PC-9 (cell line): Measurements from ENCODE around the gene SHANK1. TPM values are rescaled to one million over a fixed set of nuclear protein-coding genes. Genes with fewer than 3 reads are reported as not detected.

Source experiments
- BruUV-seq: library from RNA; stranded (reverse); fragments of 400-500 nt; replicated peaks from 2 replicates; lab custom pipeline; 2021; lab: Mats Ljungman, UMichigan
- CTCF ChIA-PET: fragments of 300-600 bp; sonication (Branson Sonifier 250); formaldehyde crosslinking; loops from one replicate; lab custom pipeline; 2022; ENCODE audit warnings: antibody characterized with exemption; lab: Charles Lee
- POLR2A ChIA-PET: fragments of 300-600 bp; sonication (Branson Sonifier 250); formaldehyde crosslinking; loops from one replicate; lab custom pipeline; 2022; ENCODE audit warnings: antibody characterized with exemption; ENCODE audit not compliant: unreplicated experiment; lab: Charles Lee
- DNase-seq, 2 experiments: peaks; one replicate each; pipeline versions ENCODE4 v3.0.0 to v3.0.0-alpha.2; 2015 to 2022; ENCODE audit warnings: mixed read lengths in 1 of 2
- H2AFZ ChIP-seq: fragments of 200-600 bp; sonication (generic); 2 replicates; pipeline ENCODE4 v1.8.1; 2017; ENCODE audit warnings: antibody characterized with exemption
- H3F3A ChIP-seq: fragments of 200-600 bp; sonication (generic); 2 replicates; pipeline ENCODE4 v1.8.1; 2017; ENCODE audit warnings: antibody characterized with exemption, mild to moderate bottlenecking, low read depth; ENCODE audit not compliant: insufficient read depth
- H3K27ac ChIP-seq: fragments of 200-600 bp; sonication (generic); 2 replicates; pipeline ENCODE4 v1.6.1; 2016; ENCODE audit warnings: mixed run types
- H3K27me3 ChIP-seq: fragments of 200-600 bp; sonication (generic); 2 replicates; pipeline ENCODE4 v1.6.1; 2016; ENCODE audit warnings: low read depth, mixed run types; ENCODE audit not compliant: insufficient read depth
- H3K36me3 ChIP-seq: fragments of 200-600 bp; sonication (generic); 2 replicates; pipeline ENCODE4 v1.6.1; 2016; ENCODE audit warnings: low read depth, mixed run types
- H3K4me1 ChIP-seq: fragments of 200-600 bp; sonication (generic); replicated peaks from 2 replicates; pipeline ENCODE4 v1.6.1; 2016; ENCODE audit warnings: mixed run types; ENCODE audit not compliant: insufficient read depth
- H3K4me2 ChIP-seq: fragments of 200-600 bp; sonication (generic); 2 replicates; pipeline ENCODE4 v1.6.1; 2017; ENCODE audit warnings: mixed run types
- H3K4me3 ChIP-seq: fragments of 200-600 bp; sonication (generic); 2 replicates; pipeline ENCODE4 v1.6.1; 2016; ENCODE audit warnings: mixed run types
- H3K79me2 ChIP-seq: fragments of 200-600 bp; sonication (generic); 2 replicates; pipeline ENCODE4 v1.6.1; 2017; ENCODE audit warnings: low read depth, mixed run types
- H3K9me2 ChIP-seq: fragments of 200-600 bp; sonication (generic); 2 replicates; pipeline ENCODE4 v1.8.1; 2017; ENCODE audit warnings: mild to moderate bottlenecking; ENCODE audit not compliant: insufficient read depth
- H3K9me3 ChIP-seq: fragments of 200-600 bp; sonication (generic); 2 replicates; pipeline ENCODE4 v1.8.1; 2016; ENCODE audit warnings: low read depth; ENCODE audit not compliant: insufficient read depth
- H4K20me1 ChIP-seq: fragments of 200-600 bp; sonication (generic); 2 replicates; pipeline ENCODE4 v1.8.1; 2017; ENCODE audit not compliant: insufficient read depth
- CTCF ChIP-seq: fragments of 200-600 bp; sonication (generic); conservative IDR thresholded peaks from 2 replicates; pipeline ENCODE4 v1.6.1; 2017; ENCODE audit warnings: mixed run types, antibody characterized with exemption, mild to moderate bottlenecking, moderate library complexity
- EZH2 ChIP-seq: fragments of 200-600 bp; sonication (generic); IDR thresholded peaks from 2 replicates; pipeline ENCODE4 v1.8.0; 2017; ENCODE audit warnings: antibody characterized with exemption, low read depth
- intact Hi-C: fragments of 100-400 bp; cut with micrococcal nuclease; formaldehyde crosslinking; loops from one replicate; pipeline ENCODE4 v1.10.0; 2022; ENCODE audit not compliant: unreplicated experiment
- total RNA-seq: library from RNA; stranded (reverse); gene quantifications from 2 replicates; pipeline ENCODE4 v1.2.3, GENCODE V29; 2021

The SHANK1 gene
- total RNA-seq, 1 experiment from 2014 or later = not detected

- Histone ChIP-seq H3K9me2 (no peaks in the 10 kb centered on the region), H3K4me3 (no peak overlapping the region), H3K9me3 (no peaks in the 10 kb centered on the region; the same call in 1 of the 2 replicates), H3K79me2 (no peaks in the 10 kb centered on the region), H3K27ac (no peak overlapping the region), H3K27me3 (peaks cover 92% of the 10 kb centered on the region), H3F3A (no peaks in the 10 kb centered on the region), H4K20me1 (no peaks in the 10 kb centered on the region), H3K36me3 (no peaks in the 10 kb centered on the region), H3K4me2 (no peak overlapping the region), H2AFZ (no peak overlapping the region), H3K4me1 (no peaks in the 10 kb centered on the region)
- DNase-seq = no peak
- no TSS peak for BruUV-seq
- TF ChIP-seq EZH2 (no peak), CTCF (no peak)
- intact Hi-C loops = no loop called here
- CTCF ChIA-PET = no interaction called here
- POLR2A ChIA-PET = no interaction called here
Observed at GRCh38 chr19:50652722-50653121, 66.9 kb downstream of the SHANK1 start.

GRCh38 chr19:50651174-50651573 is 68.4 kb downstream of the SHANK1 start:
- no peaks in the 10 kb centered on the region for H3K4me1 ChIP-seq
- H3K27ac ChIP-seq = no peak overlapping the region
- H2AFZ ChIP-seq = no peak overlapping the region
- POLR2A ChIA-PET = no interaction called here
- H3K9me2 ChIP-seq = no peaks in the 10 kb centered on the region
- no peak for DNase-seq
- CTCF ChIA-PET = no interaction called here
- no peaks in the 10 kb centered on the region for H4K20me1 ChIP-seq
- H3K36me3 ChIP-seq = no peaks in the 10 kb centered on the region
- no peaks in the 10 kb centered on the region; the same call in 1 of the 2 replicates for H3K9me3 ChIP-seq
- intact Hi-C loops = no loop called here
- BruUV-seq = no TSS peak
- H3K79me2 ChIP-seq = no peaks in the 10 kb centered on the region
- no peak overlapping the region for H3K4me3 ChIP-seq
- H3F3A ChIP-seq = no peaks in the 10 kb centered on the region
- H3K27me3 ChIP-seq = peaks cover 87% of the 10 kb centered on the region
- TF ChIP-seq CTCF (no peak), EZH2 (no peak)
- H3K4me2 ChIP-seq = no peak overlapping the region

DNA sequence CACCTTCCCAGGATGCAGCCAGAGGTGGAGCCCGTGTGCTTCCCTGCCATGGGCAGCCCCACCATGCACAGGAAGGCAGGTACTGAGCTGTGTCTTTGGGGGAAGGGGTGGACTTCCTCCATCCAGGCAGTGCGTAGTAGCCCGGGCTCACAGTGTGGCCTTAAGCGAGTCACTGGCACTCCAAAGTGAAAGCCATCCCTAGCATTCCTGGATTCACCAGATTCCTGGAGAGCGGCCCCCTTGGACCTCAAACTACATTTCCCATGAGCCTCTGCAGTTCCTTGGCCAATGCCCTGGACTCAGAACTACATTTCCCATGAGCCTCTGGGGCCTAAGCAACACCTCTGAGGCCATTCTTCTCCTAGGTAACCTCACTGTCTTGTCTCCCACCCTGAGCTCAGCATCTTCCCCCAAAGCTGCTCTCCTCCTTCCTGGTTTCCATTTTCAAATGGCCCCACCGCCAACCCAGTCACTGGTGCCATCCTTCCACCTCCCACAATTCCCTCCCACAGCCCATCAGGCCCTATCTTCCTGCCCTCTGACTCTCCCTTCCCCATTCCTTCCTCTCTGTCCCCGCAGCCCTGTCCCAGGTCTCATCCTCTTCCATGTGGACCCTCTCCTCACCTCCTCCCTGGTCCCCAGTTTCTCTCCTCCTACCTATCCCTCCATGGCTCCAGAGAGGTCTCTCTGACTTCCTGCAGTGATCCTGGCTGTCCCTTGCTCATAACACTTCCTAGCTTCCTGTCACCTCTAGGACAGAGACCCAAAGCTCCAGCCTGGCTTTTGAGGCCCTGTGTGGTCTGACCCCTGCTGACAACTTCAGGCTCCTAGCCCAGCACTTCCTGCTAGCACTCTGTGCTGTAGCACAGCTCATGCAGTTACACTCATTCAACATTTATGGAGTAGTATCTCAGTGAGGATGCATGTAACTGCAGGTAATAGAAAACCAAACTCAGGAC is 69.9 kb downstream of the SHANK1 start, which contains the start of gene C19orf81:
C19orf81 (plus strand) TSS at position 13 of the 959 bp plus-strand sequence; CDS start at position 13, 0 bp downstream.
- ChIA-PET CTCF (no interaction called here), POLR2A (interaction anchor here (0.7 kb wide), 2 partner anchors 348 to 866 kb away, joined by 6 read pairs; no protein-coding TSS in a partner anchor)
- no peaks in the 10 kb centered on the region for H3K79me2 ChIP-seq
- no peaks in the 10 kb centered on the region; the same call in 1 of the 2 replicates for H3K9me3 ChIP-seq
- H3K4me2 ChIP-seq = no peak within 1 kb of the TSS
- TF ChIP-seq CTCF (no peak), EZH2 (no peak)
- H3K27me3 ChIP-seq = peaks cover 86% of the 10 kb centered on the region
- no peak within 1 kb of the TSS for H3K4me3 ChIP-seq
- no peaks in the 10 kb centered on the region for H4K20me1 ChIP-seq
- no peak within 1 kb of the TSS for H2AFZ ChIP-seq
- H3F3A ChIP-seq = no peaks in the 10 kb centered on the region
- no peaks in the 10 kb centered on the region for H3K36me3 ChIP-seq
- no peak for DNase-seq
- no peaks in the 10 kb centered on the region for H3K9me2 ChIP-seq
- no TSS peak for BruUV-seq
- H3K27ac ChIP-seq = no peak within 1 kb of the TSS
- H3K4me1 ChIP-seq = no peaks in the 10 kb centered on the region
- intact Hi-C loops = no loop called here
